A673 (cell line): ENCODE measurements around the gene PEX5L. TPM values are rescaled to one million over a fixed set of nuclear protein-coding genes. Genes with fewer than 3 reads are reported as not detected.

ENCODE experiments used
- BruUV-seq: library from RNA; stranded (reverse); fragments of 400-500 nt; replicated peaks from 2 replicates; lab custom pipeline; 2021; lab: Mats Ljungman, UMichigan
- CTCF ChIA-PET: fragments of 300-600 bp; sonication (Branson Sonifier 250); formaldehyde crosslinking; loops from one replicate; lab custom pipeline; 2022; ENCODE audit warnings: antibody characterized with exemption; lab: Charles Lee
- POLR2A ChIA-PET: fragments of 300-600 bp; sonication (Branson Sonifier 250); formaldehyde crosslinking; loops from one replicate; lab custom pipeline; 2022; ENCODE audit warnings: antibody characterized with exemption; ENCODE audit not compliant: low non-redundant PET; lab: Charles Lee
- DNase-seq: peaks from one replicate; pipeline ENCODE4 v3.0.0-alpha.2; 2015; ENCODE audit warnings: low spot score
- H3K27ac ChIP-seq: fragments of 200-600 bp; sonication (generic); 2 replicates; pipeline ENCODE4 v1.5.1; 2016; ENCODE audit warnings: mixed run types, low read depth, mild to moderate bottlenecking, mixed read lengths, antibody characterized with exemption, low read length; ENCODE audit not compliant: poor library complexity, severe bottlenecking
- H3K27me3 ChIP-seq: fragments of 200-600 bp; sonication (generic); replicated peaks from 2 replicates; pipeline ENCODE4 v1.6.1; 2017; ENCODE audit warnings: mixed run types, low read depth, mild to moderate bottlenecking, mixed read lengths, antibody characterized with exemption, low read length; ENCODE audit not compliant: insufficient read depth, poor library complexity
- H3K36me3 ChIP-seq: fragments of 200-600 bp; sonication (generic); 2 replicates; pipeline ENCODE4 v1.6.1; 2016; ENCODE audit warnings: mixed run types, mild to moderate bottlenecking, mixed read lengths, antibody characterized with exemption, low read length; ENCODE audit not compliant: insufficient read depth, poor library complexity, severe bottlenecking
- H3K4me1 ChIP-seq: fragments of 200-600 bp; sonication (generic); 2 replicates; pipeline ENCODE4 v1.6.1; 2017; ENCODE audit warnings: mixed run types, mild to moderate bottlenecking, mixed read lengths, antibody characterized with exemption, low read length; ENCODE audit not compliant: insufficient read depth, poor library complexity, severe bottlenecking
- H3K4me3 ChIP-seq: fragments of 200-600 bp; sonication (generic); 2 replicates; pipeline ENCODE4 v1.5.1; 2016; ENCODE audit warnings: low read depth, mixed run types, mild to moderate bottlenecking, mixed read lengths, low read length; ENCODE audit not compliant: poor library complexity, severe bottlenecking
- H3K9me3 ChIP-seq: fragments of 200-600 bp; sonication (generic); 2 replicates; pipeline ENCODE4 v1.6.1; 2016; ENCODE audit warnings: mixed run types, low read depth, mild to moderate bottlenecking, mixed read lengths, antibody characterized with exemption, low read length; ENCODE audit not compliant: poor library complexity, severe bottlenecking
- EZH2 ChIP-seq: fragments of 200-600 bp; sonication (generic); IDR thresholded peaks from 2 replicates; pipeline ENCODE4 v1.6.1; 2017; ENCODE audit warnings: borderline replicate concordance, low read depth, mild to moderate bottlenecking, mixed read lengths, antibody characterized with exemption, low read length; ENCODE audit not compliant: poor library complexity, severe bottlenecking
- intact Hi-C: fragments of 100-400 bp; cut with micrococcal nuclease; formaldehyde crosslinking; loops from one replicate; pipeline ENCODE4 v1.10.0; 2022; ENCODE audit not compliant: unreplicated experiment
- total RNA-seq: library from RNA; stranded (reverse); gene quantifications from 2 replicates; pipeline ENCODE4 v1.2.3, GENCODE V29; 2021
- TF ChIP-seq, protein P1 (sequence below): fragments of 300-800, 200-600 bp; sonication (generic); conservative IDR thresholded peaks from 2 replicates; pipeline ENCODE4 v1.5.1; 2017; ENCODE audit warnings: low read depth, mild to moderate bottlenecking, antibody characterized with exemption, low read length, moderate library complexity, mixed read lengths

PEX5L gene
- total RNA-seq, 1 experiment from 2014 or later = not detected

DNA sequence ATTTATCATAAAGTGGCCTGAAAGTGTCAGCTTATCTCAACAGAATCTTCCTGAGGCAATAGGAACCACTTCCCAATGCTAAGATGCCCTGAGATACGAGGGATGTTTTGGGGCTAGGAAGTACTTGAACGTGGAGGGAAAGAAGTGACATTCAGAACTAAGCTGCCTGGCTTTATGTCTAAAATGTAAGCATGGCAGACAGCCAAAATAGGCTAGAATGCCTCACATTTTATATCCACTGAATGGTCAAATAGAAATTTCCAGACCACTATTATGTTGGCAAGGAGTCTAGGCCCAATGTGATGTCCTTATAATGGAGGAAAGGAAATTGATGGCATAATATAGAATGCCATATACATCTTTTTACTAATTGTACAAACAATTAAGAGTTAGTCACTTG lies 154.9 kb downstream of the PEX5L start:
- ChIA-PET CTCF (no interaction called here), POLR2A (no interaction called here)
- no peaks in the 10 kb centered on the region for H3K36me3 ChIP-seq
- no peak for DNase-seq
- no peak overlapping the region for H3K4me3 ChIP-seq
- TF ChIP-seq EZH2 = no peak
- TF ChIP-seq, protein P1, sequence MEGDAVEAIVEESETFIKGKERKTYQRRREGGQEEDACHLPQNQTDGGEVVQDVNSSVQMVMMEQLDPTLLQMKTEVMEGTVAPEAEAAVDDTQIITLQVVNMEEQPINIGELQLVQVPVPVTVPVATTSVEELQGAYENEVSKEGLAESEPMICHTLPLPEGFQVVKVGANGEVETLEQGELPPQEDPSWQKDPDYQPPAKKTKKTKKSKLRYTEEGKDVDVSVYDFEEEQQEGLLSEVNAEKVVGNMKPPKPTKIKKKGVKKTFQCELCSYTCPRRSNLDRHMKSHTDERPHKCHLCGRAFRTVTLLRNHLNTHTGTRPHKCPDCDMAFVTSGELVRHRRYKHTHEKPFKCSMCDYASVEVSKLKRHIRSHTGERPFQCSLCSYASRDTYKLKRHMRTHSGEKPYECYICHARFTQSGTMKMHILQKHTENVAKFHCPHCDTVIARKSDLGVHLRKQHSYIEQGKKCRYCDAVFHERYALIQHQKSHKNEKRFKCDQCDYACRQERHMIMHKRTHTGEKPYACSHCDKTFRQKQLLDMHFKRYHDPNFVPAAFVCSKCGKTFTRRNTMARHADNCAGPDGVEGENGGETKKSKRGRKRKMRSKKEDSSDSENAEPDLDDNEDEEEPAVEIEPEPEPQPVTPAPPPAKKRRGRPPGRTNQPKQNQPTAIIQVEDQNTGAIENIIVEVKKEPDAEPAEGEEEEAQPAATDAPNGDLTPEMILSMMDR = no peak
- BruUV-seq = no TSS peak
- H3K27ac ChIP-seq = no peak overlapping the region
- intact Hi-C loops = no loop called here
- peaks cover 5% of the 10 kb centered on the region for H3K27me3 ChIP-seq
- no peaks in the 10 kb centered on the region for H3K4me1 ChIP-seq
- H3K9me3 ChIP-seq = no peaks in the 10 kb centered on the region

DNA sequence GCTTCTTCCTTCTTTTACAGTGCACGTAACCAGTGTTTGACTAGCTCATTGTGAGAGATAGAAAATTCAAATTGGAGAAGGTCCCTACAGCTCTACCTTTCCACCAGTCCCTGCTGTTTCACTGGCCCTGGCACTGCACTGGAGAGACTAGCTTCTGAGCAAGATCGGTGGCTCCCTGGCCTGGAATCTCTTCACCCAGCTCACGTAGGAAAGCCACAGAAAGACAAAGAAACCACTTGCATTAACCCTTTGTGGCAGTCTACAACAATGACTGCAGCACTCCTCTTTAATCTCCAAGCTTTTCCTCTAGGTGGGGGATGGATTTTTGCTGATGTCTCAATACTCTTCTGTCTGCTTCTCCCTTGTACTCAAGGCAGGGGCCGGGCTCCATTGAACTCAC lies 155.9 kb downstream of the PEX5L start:
- H3K27ac ChIP-seq = no peak overlapping the region
- no peak overlapping the region for H3K4me3 ChIP-seq
- no peak for TF ChIP-seq EZH2
- TF ChIP-seq, protein P1 = no peak
- peaks cover 5% of the 10 kb centered on the region for H3K27me3 ChIP-seq
- intact Hi-C loops = no loop called here
- H3K36me3 ChIP-seq = no peaks in the 10 kb centered on the region
- BruUV-seq = no TSS peak
- POLR2A ChIA-PET = no interaction called here
- no peak for DNase-seq
- H3K4me1 ChIP-seq = no peaks in the 10 kb centered on the region
- CTCF ChIA-PET = no interaction called here
- H3K9me3 ChIP-seq = no peaks in the 10 kb centered on the region

DNA sequence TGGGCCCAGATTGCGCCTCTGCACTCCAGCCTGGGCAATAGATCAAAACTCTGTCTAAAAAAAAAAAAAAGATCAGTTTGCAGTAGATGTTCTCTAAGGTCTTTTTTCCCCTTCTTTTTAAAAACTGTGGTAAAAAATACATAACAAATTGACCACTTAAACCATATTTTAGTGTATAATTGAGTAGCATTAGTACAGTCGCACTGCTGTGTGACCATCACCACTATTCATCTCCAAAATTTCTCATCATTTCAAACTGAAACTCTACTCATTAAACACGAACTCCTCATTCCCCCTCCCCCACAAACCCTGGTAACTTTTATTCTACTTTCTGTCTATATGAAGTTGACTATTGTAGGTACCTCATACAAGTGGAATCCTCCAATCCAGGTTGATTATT lies 160.3 kb downstream of the PEX5L start:
- intact Hi-C loops = no loop called here
- CTCF ChIA-PET = no interaction called here
- Histone ChIP-seq H3K27ac (no peak overlapping the region), H3K4me1 (no peaks in the 10 kb centered on the region), H3K4me3 (no peak overlapping the region), H3K36me3 (no peaks in the 10 kb centered on the region), H3K9me3 (no peaks in the 10 kb centered on the region), H3K27me3 (peaks cover 5% of the 10 kb centered on the region)
- TF ChIP-seq, protein P1 = no peak
- TF ChIP-seq EZH2 = no peak
- BruUV-seq = no TSS peak
- POLR2A ChIA-PET = no interaction called here
- DNase-seq = no peak
